ENCODE results near the gene EPB41. TPM values are rescaled to one million over a fixed set of nuclear protein-coding genes. Genes with fewer than 3 reads are reported as not detected.
A peak's percentile ranks its signal among the peaks of the same experiment; 100 is the strongest.
"Not testable (repeated sequence)": the region's sequence is repeated elsewhere in the genome, so short reads cannot be mapped to it uniquely, and the experiment has no call there.

EPB41 gene
- total and polyA plus RNA-seq, 12 donors: 4.1 to 36.8 (median 23.0) TPM

DNA sequence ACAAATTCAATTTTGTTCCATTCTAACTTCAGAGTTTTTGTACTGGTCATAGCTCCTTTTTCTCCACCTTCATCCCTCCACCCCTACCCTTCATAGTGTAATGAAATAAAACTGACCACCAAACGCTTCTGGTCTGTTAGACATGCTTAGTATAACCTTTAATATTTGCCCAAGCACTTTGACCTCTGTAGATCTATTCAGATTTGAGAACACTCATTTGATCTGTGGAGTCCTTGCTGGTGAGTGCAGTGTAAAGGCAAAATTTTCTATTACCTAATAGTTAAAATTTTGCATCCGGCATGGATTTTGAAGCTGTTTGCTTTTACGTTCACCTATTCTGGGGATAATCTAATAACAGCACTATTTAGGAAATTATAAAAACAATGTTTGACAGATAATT lies 168.2 kb downstream of the EPB41 start:
- H3K4me3 ChIP-seq: no peak overlapping the region
- TF ChIP-seq, protein P1, sequence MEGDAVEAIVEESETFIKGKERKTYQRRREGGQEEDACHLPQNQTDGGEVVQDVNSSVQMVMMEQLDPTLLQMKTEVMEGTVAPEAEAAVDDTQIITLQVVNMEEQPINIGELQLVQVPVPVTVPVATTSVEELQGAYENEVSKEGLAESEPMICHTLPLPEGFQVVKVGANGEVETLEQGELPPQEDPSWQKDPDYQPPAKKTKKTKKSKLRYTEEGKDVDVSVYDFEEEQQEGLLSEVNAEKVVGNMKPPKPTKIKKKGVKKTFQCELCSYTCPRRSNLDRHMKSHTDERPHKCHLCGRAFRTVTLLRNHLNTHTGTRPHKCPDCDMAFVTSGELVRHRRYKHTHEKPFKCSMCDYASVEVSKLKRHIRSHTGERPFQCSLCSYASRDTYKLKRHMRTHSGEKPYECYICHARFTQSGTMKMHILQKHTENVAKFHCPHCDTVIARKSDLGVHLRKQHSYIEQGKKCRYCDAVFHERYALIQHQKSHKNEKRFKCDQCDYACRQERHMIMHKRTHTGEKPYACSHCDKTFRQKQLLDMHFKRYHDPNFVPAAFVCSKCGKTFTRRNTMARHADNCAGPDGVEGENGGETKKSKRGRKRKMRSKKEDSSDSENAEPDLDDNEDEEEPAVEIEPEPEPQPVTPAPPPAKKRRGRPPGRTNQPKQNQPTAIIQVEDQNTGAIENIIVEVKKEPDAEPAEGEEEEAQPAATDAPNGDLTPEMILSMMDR (IDR thresholded peaks at IDR 0.05): no peak

DNA sequence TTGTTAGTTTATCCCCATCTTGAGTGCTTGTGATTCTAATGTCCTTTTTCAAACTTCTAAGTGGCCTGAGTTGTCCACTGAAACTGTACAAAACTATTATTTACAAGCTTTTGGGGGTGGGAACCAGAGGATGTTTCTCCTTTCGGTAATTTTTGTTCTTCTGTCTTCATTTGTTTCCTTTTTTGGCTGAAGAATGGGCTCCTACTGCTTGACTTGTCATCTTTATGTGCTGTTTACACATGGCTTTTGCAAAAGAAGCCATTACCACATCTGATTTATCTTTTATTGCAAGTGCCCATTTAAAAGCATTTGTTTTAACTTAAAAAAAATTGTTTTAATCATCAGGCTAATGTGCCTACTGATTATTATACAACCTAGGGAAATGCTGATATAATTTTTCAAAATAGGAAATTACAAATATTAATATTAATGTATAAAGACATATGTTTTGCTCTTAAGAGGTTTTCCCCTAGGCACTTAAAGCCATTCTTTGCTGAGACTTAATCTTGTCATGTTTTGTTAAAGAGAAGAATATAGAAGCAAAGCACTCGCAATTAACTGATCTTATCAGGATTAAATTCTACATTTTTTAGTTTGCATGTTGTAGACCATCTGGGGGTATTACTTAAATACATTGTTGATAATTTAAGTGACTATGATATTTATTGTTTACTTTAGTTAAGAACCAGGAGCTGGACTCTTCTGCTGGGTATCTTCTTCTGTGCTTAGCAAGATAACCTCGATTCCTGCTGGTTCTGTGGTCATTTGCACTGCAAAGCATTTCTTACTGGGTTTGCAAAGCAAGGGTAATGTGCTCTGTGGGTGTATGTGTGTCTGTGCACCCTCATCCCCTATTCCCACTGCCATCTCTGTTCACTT lies 169.2 kb downstream of the EPB41 start:
- intact Hi-C loops (cut with DNase I): no loop called here
- H3K9me3 ChIP-seq: no peaks in the 10 kb centered on the region

More for the DNA sequence above, 168.2 kb downstream of the EPB41 start:
- intact Hi-C loops (cut with DNase I): no loop called here
- H3K36me3 ChIP-seq: peaks cover 0 to 5% (median 0%) of the 10 kb centered on the region in 9 donors
- no peak for DNase-seq
- H3K27me3 ChIP-seq: no peaks in the 10 kb centered on the region
- 89 to 95% methylated on average over 3 of the region's 3 CpGs for WGBS, 2 donors
- no peak for ATAC-seq
- H3K4me1 ChIP-seq: no peaks in the 10 kb centered on the region
- H3K9me3 ChIP-seq: no peaks in the 10 kb centered on the region
- H3K27ac ChIP-seq: no peak overlapping the region

DNA sequence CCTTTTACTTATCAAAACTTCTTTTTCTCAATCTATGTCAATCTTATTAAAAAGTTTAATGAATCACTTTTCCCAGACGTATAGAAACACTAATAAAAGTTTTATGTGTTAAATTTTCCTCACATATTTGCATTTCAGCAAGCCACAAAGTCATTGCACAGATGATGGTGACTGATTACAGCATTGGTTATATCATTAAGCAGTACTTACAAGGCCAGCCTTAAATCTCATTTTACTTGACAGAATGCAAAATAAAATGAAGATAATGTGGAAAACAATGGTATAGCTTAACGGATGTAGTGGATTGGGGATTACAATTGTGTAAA lies 169.8 kb downstream of the EPB41 start:
- WGBS, 2 donors: 82 to 85% methylated on average over 2 of the region's 2 CpGs
- TF ChIP-seq, protein P1 (IDR thresholded peaks at IDR 0.05): no peak
- Histone ChIP-seq H3K36me3 (peaks cover 0 to 5% (median 0%) of the 10 kb centered on the region in 9 donors), H3K9me3 (no peaks in the 10 kb centered on the region), H3K4me3 (no peak overlapping the region), H3K27ac (no peak overlapping the region), H3K4me1 (no peaks in the 10 kb centered on the region), H3K27me3 (no peaks in the 10 kb centered on the region)
- no peak for ATAC-seq
- intact Hi-C loops (cut with DNase I): no loop called here
- DNase-seq: no peak

More for the DNA sequence above, 169.2 kb downstream of the EPB41 start:
- 70 to 73% methylated on average over 3 of the region's 3 CpGs for WGBS, 2 donors
- H3K36me3 ChIP-seq: peaks cover 0 to 5% (median 0%) of the 10 kb centered on the region in 9 donors
- no peaks in the 10 kb centered on the region for H3K27me3 ChIP-seq
- no peak overlapping the region for H3K27ac ChIP-seq
- TF ChIP-seq, protein P1 (IDR thresholded peaks at IDR 0.05): no peak
- H3K4me3 ChIP-seq: no peak overlapping the region
- ATAC-seq: no peak
- no peaks in the 10 kb centered on the region for H3K4me1 ChIP-seq
- no peak for DNase-seq

DNA sequence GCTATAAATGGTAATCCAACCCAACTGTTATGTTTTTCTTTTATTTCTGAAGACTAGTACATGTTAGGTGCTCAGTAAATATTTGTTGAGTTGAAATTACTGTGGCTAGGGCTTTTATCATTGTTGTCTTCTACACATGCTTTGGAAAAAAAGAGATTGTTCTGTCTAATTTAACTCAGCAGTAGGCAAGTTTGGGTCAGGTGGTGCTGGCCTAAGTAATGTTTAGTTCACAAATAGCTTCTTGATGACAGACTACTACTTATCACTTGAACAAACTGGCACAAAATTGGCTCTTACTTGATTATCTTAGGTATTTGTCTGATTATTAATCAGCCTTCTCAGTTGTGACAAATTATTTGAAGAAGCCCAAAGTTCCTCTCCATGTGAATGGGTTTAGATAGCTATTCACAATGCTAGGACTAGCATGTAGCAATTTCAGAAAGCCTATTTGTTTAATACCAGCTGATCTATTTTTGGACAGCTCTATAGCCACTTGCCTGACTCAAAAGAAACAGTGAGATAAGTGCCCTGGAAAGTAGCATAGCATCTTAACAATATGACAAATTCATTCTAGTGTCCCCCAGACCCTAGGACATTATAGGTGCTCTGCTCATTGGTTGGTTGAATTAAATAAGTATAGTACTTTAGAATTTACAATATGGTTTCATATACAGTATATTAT lies 176.7 kb downstream of the EPB41 start:
- Histone ChIP-seq H3K36me3 (peaks cover 0 to 9% (median 0%) of the 10 kb centered on the region in 9 donors), H3K4me1 (peaks cover 0 to 15% (median 0%) of the 10 kb centered on the region in 9 donors), H3K4me3 (no peak overlapping the region), H3K27me3 (no peaks in the 10 kb centered on the region), H3K9me3 (peaks cover 0 to 5% (median 0%) of the 10 kb centered on the region in 11 donors), H3K27ac (peak overlapping the region in 4 of 10 donors; percentile 1 to 57 (median 24))
- intact Hi-C loops (cut with DNase I): no loop called here
- ATAC-seq (peak in 5 of 8 donors; percentile 26 to 77 (median 65)), DNase-seq (no peak)
- TF ChIP-seq, protein P1 (IDR thresholded peaks at IDR 0.05): no peak

DNA sequence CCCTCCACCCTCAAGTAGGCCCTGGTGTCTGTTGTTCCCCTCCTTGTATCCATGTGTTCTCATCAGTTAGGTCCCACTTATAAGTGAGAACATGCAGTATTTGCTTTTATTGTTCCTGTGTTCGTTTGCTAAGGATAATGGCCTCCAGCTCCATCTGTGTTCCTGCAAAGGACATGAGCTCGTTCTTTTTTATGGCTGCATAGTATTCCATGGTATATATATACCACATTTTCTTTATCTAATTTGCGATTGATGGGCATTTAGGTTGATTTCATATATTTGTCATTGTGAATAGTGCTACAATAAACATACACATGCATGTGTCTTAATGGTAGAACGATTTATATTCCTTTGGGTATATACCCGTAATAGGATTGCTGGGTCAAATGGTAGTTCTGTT lies 178.3 kb downstream of the EPB41 start:
- ATAC-seq; H3K27me3 ChIP-seq; intact Hi-C loops (cut with DNase I); DNase-seq; H3K9me3 ChIP-seq; H3K27ac ChIP-seq; H3K4me3 ChIP-seq: not testable (repeated sequence)
- Histone ChIP-seq H3K4me1 (peaks cover 0 to 15% (median 0%) of the 10 kb centered on the region in 9 donors), H3K36me3 (peaks cover 0 to 13% (median 0%) of the 10 kb centered on the region in 9 donors)
- WGBS, 2 donors: 92 to 98% methylated on average over 5 of the region's 5 CpGs
